GM19328 (cell line): ENCODE results near the gene LCLAT1.
"Not testable (repeated sequence)": the region's sequence is repeated elsewhere in the genome, so short reads cannot be mapped to it uniquely, and the experiment has no call there.

Experiments
- ATAC-seq: cut with Tn5 transposase; IDR thresholded peaks from one replicate; pipeline ENCODE4 v1.9.1; 2021; ENCODE audit warnings: mild to moderate bottlenecking, moderate library complexity; ENCODE audit not compliant: unreplicated experiment

Gene LCLAT1

GRCh38 chr2:30484995-30485394, 37.9 kb downstream of the LCLAT1 start:
- ATAC-seq = no peak

DNA sequence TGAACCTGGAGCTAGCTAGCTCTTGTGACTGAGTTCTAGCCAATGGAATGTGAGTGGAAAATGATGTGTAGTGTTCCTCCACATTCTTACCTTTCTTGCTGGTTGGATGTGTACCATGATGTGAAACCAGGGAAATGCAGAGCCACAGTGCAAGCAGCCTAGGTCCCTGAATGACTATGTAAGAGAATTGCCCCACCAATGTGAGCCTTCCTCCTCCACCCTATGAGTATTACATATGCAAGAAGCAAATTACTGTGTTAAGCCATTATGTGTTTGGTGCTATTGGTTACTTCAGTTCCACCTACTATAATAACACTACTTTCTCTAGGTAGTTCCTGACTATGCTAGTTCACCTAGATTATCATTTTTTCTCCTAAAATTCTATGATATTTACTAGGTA, 39.6 kb downstream of the LCLAT1 start:
- ATAC-seq = no peak

GRCh38 chr2:30487603-30488002, 40.6 kb downstream of the LCLAT1 start:
- no peak for ATAC-seq

DNA sequence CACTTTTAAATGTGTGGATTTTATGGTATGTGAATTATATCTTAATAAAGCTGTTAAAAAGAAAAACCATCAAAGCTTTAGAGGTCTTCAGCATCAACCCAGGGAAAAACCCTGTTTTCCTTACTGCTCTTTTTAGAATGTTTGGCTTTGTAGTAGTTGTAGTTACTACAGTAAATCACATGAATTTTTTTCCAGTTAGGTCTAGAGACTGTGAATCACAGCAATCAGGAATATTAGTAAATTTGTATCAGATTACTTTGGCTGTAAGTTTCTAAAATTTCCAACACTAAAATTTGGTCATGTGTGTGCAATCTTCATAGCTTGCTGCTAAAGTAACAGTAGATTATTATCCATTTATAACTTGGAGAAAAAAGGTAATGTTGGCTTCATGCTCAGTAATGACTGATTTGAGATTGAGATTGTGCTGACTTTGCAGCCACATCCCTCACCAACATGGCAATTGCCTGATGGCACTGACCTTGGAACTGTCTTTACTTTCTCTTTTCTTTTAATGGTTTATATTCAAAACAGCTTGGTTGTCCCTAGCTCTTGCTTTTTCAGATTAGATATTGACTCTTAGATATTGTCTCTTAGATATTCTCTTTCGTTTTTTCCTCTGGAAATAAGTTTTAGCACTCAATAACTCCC, 41.1 kb downstream of the LCLAT1 start:
- no peak for ATAC-seq

- no peak for ATAC-seq
Observed at GRCh38 chr2:30491225-30491624, 44.2 kb downstream of the LCLAT1 start.

GRCh38 chr2:30492185-30492584, 45.1 kb downstream of the LCLAT1 start:
- no peak for ATAC-seq

GRCh38 chr2:30492619-30493018, 45.6 kb downstream of the LCLAT1 start:
- ATAC-seq = no peak

DNA sequence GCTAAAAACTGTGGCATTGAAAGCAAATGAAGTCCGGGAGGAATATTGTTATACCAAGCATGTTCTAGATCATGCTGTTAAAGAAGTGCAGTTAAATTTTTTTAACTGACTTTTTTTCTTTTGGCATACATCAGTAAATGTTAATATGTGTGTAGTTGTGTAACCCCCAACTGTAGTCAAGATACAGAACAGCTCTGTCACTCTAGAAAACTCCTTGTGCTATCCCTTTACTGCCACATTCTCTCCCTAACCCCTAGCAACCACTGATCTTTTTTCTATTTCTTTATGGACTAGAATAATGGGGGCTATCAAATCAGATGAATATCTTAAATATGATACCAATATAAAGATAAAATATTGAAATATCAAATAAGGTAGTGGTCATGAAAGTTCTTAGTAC, 46.4 kb downstream of the LCLAT1 start:
- ATAC-seq = no peak

DNA sequence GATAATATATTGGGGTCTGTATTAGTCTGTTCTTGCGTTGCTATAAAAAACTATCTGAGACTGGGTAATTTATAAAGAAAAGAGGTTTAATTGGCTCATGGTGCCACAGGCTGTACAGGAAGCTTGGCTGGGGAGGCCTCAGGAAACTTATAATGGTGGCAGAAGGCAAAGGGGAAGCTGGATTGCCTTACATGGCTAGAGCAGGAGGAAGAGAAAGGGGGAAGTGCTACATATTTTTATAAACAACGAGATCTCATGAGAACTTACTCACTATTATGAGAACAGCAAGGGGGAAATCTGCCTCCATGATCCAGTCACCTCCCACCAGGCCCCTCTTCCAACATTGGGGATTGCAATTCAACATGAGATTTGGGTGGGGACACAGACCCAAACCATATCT, 48.9 kb downstream of the LCLAT1 start:
- ATAC-seq = not testable (repeated sequence)

GRCh38 chr2:30499681-30500080, 52.6 kb downstream of the LCLAT1 start:
- ATAC-seq = no peak

- no peak for ATAC-seq
Observed at GRCh38 chr2:30500699-30501098, 53.7 kb downstream of the LCLAT1 start.

DNA sequence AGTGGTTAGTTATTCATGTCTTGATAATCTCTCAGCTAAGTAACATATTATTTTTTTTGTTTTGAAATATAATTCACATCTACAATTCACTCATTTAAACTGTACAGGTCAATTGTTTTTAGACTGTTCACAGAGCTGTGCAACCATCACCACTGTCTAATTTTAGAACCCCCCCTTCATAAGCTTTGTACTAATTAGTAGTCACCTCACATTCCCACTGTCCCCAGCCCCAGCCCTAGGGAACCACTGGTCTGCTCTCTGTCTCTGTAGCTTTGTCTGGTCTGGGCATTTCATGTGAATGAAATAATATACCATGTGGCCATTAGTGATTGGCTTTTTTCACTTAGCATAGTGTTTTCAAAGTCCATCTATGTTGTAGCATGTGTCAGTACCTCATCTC, 55.3 kb downstream of the LCLAT1 start:
- no peak for ATAC-seq

DNA sequence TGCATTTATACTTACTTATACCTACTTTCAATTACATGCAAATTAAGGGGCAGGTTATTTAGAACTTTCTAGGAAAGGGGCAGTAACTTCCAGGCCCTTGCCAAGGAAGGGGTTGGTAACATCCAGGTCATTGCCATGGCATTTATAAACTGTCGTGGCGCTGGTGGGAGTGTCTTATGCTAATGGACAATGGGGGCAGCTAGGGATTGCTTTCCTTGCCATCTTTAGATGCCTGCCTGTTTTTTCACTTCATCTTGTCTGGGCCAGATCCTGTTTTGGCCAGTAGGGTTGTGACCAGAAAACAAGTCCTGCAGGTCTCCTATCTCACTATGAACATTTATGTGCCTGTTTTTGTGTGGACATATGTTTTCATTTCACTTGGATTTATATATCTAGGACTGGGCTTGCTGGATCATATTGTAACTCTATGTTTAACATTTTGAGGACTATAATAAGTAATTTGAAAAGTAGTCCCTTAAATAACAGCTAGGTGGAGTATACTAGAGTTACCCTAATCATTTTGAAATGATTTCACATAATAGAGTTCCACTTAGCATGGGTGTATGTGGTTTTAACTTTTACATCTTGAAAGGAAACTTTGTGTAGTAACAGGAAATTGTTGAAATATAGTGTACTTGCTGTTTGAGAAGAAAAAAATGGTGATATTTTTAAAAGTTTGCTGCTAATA, 56.1 kb downstream of the LCLAT1 start:
- ATAC-seq = no peak

- ATAC-seq = no peak
Observed at GRCh38 chr2:30503695-30504052, 56.6 kb downstream of the LCLAT1 start.

GRCh38 chr2:30504731-30505130, 57.7 kb downstream of the LCLAT1 start:
- ATAC-seq = no peak

DNA sequence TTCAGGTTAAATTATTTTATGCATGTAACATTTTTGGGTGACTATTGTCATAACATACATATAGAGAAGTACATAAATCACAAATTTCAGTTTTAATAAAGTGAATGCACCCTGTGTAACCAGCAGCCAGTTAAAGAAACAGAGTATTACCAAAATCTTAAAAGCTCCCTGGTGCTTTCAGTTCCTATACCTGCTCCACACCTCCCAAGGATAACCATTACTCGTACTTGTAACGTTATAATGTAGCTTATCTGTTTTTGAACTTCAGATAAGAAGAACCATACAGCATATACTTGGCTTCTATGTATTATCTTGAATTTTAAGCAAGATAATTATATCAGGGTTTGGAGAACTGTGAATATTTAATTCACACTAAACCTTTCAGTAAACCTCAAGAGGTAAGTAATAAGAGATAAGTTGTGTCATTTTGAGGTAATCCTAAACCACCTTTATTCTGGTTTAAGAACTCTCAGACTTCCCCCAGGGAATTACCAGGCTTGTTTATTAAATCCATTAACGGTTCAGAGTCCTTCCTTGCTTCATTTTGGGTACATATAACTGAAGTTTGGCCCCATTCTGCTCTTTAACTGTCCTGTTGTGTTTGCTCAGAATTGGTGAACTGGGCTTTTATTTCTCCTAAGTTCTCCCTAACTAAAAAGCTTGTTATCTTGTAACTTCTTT, 58.6 kb downstream of the LCLAT1 start:
- ATAC-seq = no peak

DNA sequence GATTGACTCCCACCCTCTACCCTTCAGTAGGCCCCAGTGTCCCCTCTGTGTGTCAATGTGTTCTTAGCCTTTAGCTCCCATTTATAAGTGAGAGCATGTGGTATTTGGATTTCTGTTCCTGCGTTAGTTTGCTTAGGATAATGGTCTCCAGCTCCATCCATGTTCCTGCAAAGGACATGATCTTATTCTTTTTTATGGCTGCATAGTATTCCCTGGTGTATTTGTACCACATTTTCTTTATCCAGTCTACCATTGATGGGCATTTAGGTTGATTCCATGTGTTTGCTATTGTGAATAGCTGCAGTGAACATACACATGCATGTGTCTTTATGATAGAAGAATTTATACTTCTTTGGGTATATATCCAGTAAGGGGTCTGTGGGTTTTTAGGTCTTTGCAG, 60.4 kb downstream of the LCLAT1 start:
- ATAC-seq = not testable (repeated sequence)

- ATAC-seq = no peak
Observed at GRCh38 chr2:30509716-30510115, 62.7 kb downstream of the LCLAT1 start.

DNA sequence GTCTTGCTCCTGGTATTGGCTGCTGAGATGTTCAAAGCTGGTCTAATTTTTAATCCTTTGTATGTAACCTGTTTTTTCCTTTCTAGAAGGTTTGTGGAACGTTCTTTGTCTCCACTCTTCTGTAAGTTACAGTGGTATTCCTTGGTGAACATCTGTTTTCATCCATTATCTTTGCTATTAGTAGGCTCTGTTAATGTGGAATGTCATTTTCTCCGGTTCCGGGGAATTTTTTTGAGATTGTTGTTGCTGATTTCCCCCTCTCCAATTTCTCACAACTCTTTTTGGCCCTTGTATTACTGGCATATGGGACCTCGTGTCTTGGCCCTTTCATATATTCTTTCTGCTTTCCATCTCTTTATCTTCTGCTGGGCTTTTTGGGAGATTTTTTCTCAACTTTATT, 63.4 kb downstream of the LCLAT1 start:
- ATAC-seq = no peak

DNA sequence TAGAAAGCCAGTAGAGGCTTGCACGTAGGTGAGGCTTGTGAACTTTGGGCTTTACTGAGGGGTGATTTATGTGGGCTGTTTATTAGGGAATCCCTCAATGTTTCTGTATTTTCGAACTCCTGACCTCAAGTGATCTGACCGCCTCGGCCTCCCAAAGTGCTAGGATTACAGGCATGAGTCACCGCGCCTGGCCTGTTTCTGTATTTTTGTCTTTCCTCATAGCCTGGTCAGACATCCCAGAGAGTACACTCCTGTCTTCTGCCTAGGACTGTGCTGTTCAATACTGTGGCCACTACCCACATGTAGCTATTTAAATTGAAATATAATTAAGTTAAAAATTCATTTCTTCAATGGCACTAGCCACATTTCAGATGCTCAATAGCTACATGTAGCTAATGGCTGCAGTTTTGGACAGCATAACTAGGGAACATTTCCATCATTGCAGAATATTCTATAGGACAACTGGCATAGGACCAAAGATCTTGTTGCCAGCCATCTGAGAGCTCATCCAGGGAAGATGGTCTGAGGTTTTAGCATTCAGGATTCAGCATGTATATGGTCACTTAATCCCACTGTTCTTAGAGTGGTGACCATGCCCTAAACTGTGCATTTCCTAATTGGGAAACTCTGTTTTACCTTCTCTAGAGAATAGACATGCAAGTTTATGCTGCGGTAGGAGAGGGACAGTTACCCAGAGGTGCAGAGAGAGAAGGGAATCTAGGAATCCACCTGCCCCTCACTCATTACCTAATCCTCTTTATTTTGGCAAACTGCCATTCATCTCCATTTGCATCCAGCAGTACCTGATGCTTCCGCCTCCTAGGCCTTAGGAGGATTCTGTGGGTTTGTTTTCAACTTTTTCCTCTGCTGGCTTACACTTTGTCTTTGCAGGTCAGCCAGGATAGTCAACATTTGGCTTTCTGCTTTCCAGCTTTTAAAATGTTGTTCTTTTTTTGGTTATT, 64.4 kb downstream of the LCLAT1 start:
- ATAC-seq = no peak

DNA sequence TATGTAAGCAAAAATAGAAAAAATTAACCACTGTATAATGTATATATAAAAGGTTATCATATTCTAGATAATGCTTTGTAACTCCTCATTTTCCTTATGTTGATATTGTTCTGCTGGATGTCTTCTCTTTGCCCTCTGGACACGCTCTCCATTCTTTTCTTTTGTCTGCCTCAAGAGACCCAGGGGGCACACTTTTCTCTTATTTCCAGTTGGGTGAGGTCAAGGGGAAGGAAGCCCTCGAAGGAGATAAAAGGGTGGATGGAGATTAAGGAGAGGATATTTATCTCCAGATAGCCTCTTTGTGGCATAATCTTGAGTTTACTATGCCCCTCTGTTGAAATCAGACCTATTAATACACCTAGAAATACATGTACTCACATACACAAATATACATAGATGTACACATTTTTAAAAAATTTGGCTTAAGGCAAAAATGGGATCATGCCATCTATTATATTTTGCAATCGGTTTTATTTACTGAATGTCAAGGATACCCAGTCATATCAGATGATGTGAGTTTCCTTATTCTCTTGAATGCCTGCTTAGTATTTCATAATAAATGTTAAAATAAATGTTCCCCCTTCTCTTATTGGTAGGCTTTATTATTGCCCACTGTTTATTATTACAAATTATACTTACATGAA, 65.3 kb downstream of the LCLAT1 start:
- ATAC-seq = no peak
